Measurements from ENCODE around the gene KCTD19.

KCTD19 gene

GRCh38 chr16:67291461-67291860, 35.1 kb downstream of the KCTD19 start:
- TF ChIP-seq CTCF (IDR thresholded peaks at IDR 0.05; ENCODE audit: low read depth, low read length): no peak

GRCh38 chr16:67287960-67288359, 38.6 kb downstream of the KCTD19 start:
- TF ChIP-seq CTCF (IDR thresholded peaks at IDR 0.05; ENCODE audit: low read depth, low read length): no peak
- DNase-seq (ENCODE audit: extremely low read depth, low read depth): no peak

More at GRCh38 chr16:67291461-67291860, 35.1 kb downstream of the KCTD19 start:
- no peak for DNase-seq (ENCODE audit: extremely low read depth, low read depth)

GRCh38 chr16:67286441-67287235, 39.9 kb downstream of the KCTD19 start:
- no peak for DNase-seq (ENCODE audit: extremely low read depth, low read depth)
- TF ChIP-seq CTCF (IDR thresholded peaks at IDR 0.05; ENCODE audit: low read depth, low read length): no peak

GRCh38 chr16:67284699-67285646, 41.6 kb downstream of the KCTD19 start:
- TF ChIP-seq CTCF (IDR thresholded peaks at IDR 0.05; ENCODE audit: low read depth, low read length): peak; percentile 45
- no peak for DNase-seq (ENCODE audit: extremely low read depth, low read depth)

GRCh38 chr16:67283826-67284555, 42.5 kb downstream of the KCTD19 start:
- no peak for TF ChIP-seq CTCF (IDR thresholded peaks at IDR 0.05; ENCODE audit: low read depth, low read length)
- no peak for DNase-seq (ENCODE audit: extremely low read depth, low read depth)

- TF ChIP-seq CTCF (IDR thresholded peaks at IDR 0.05; ENCODE audit: low read depth, low read length): no peak
- no peak for DNase-seq (ENCODE audit: extremely low read depth, low read depth)
Measured at GRCh38 chr16:67283039-67283825, 43.3 kb downstream of the KCTD19 start.
